AG10803 (cell line): Measurements from ENCODE around the gene FGFR4.

Experiments
- DNase-seq: peaks from one replicate; pipeline ENCODE4 v3.0.0; 2010; ENCODE audit warnings: low read depth
- H3K4me3 ChIP-seq: 2 replicates; pipeline ENCODE4 v1.5.1; 2011; ENCODE audit warnings: mild to moderate bottlenecking, low read length, control low read depth
- CTCF ChIP-seq: conservative IDR thresholded peaks from 2 replicates; pipeline ENCODE4 v1.5.1; 2011; ENCODE audit warnings: mild to moderate bottlenecking, low read length, control low read depth, inconsistent platforms

FGFR4 gene

DNA sequence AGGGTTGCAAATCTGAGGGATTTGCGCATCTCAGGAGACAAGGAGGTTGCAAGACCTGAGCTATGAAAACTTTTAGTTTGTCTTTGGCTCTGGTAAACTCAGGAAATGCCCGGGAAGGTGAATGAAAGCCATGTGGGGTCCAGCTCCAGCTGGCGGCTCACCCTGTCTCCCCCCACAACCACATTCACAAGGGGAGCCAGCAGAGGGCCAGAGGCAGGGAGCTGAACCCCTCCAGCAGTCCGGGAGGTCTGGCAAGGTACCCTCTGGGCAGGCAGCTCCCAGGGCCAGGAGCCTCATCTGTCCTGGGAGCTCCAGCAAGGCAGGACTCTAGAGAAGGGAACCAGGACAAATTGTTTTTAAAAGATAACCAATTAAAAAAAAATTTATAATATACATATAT is 2.5 kb upstream of the FGFR4 start:
- no peak for DNase-seq
- H3K4me3 ChIP-seq: no peak overlapping the region
- TF ChIP-seq CTCF: no peak

DNA sequence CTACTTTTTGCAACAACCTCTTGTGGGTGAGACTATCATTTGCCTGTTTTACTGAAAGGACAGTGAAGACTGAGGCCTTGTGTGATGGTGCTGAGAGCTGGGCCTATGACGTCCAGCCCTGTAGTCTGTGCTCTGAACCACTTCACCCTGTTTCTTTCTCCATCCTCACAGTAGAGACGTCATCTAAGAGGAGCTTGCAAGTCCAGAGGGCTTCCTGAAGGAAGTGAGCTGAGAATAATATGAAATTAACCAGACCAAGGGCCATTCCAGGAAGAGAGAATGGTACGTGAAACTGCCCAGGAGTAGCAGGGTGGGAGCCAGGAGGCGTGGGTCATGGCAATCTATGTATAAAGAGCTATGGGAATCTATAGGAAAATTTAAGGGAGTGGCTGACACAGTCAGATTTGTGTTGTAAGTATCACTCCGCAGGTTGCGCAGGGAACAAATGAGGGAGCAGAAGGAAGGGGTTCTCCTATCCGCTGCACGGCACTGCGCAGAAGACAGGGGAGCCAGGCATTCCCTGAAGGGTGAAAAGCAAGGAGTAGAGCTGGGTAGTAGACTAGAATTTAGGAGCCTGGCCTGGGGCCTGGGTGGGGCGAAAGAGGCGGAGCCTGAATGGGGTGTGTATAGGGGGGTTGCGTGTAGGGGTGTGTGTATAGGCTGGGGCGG is 596 bp upstream of the FGFR4 start:
- no peak for TF ChIP-seq CTCF
- H3K4me3 ChIP-seq: no peak overlapping the region
- DNase-seq: no peak

DNA sequence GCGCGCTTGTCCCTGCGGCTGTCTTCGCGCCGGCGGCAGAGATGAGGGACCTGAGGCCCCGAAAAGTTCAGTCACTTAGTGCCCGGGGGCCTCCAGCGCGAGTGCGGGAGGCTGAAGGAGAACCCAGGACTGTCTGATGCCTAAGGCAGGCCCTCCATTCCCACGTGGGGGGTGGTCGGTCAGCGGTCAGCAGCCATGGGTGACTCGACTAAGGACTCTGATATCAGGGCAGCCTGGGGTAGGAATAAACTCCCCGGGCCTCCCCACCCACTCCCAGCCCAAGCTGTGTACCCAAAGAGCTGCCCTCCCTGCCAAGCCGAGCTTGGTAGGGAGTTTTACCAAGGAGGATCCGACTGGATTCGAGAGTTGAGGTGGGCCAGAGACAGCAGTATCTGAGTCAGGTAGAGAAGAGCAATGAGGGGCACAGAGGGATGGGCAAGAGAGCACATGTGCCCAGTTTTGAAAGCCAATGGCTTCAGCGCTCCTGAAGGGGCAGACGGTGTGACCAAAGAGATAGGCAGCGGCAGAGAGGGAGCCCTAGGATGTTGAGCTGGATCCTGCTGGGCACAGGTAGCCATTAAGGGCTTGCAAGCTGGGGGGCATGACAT is 787 bp downstream of the FGFR4 start:
- DNase-seq: no peak
- no peak for TF ChIP-seq CTCF
- no peak overlapping the region for H3K4me3 ChIP-seq

GRCh38 chr5:177089127-177089526 is 2.4 kb downstream of the FGFR4 start:
- DNase-seq: peak; percentile 33
- no peak for TF ChIP-seq CTCF

GRCh38 chr5:177089825-177090641 is 3.3 kb downstream of the FGFR4 start:
- no peak for DNase-seq
- H3K4me3 ChIP-seq: no peak overlapping the region
- no peak for TF ChIP-seq CTCF

More at GRCh38 chr5:177089127-177089526, 2.4 kb downstream of the FGFR4 start:
- H3K4me3 ChIP-seq: no peak overlapping the region

DNA sequence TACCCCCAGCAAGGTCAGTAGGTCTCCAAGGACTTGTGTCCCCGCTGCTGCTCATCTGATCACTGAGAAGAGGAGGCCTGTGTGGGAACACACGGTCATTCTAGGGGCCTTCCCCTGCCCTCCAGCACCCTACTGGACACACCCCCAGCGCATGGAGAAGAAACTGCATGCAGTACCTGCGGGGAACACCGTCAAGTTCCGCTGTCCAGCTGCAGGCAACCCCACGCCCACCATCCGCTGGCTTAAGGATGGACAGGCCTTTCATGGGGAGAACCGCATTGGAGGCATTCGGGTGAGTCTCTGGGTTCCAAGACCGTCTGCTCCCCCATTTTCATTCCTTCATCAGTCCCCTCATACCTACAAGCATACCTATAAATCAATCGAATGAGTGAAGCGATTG is 4.1 kb downstream of the FGFR4 start:
- TF ChIP-seq CTCF: no peak
- H3K4me3 ChIP-seq: no peak overlapping the region
- no peak for DNase-seq
